Measurements from ENCODE around the gene UBA6. TPM values are rescaled to one million over a fixed set of nuclear protein-coding genes. Genes with fewer than 3 reads are reported as not detected.
A peak's percentile ranks its signal among the peaks of the same experiment; 100 is the strongest.

UBA6 gene
- total RNA-seq, 1 donor from 2014 or later, result 85.1 TPM

GRCh38 chr4:67702166-67702565 is 1.2 kb upstream of the UBA6 start:
- Mint-ChIP-seq H3K36me3 (ENCODE audit: insufficient read depth) (peaks cover 16% of the 10 kb centered on the region), H3K27ac (no peak overlapping the region), H3K4me3 (ENCODE audit: low read depth) (peak overlapping the region; percentile 73), H3K9me3 (ENCODE audit: low read depth) (peaks cover 6% of the 10 kb centered on the region), H3K27me3 (no peaks in the 10 kb centered on the region), H3K4me1 (ENCODE audit: low read depth) (peaks cover 8% of the 10 kb centered on the region)
- TF ChIP-seq CTCF (IDR thresholded peaks at IDR 0.05; ENCODE audit: unreplicated experiment), result no peak
- no peak for DNase-seq (ENCODE audit: low spot score, unreplicated experiment)

GRCh38 chr4:67701517-67701850 is 529 bp upstream of the UBA6 start:
- TF ChIP-seq CTCF (IDR thresholded peaks at IDR 0.05; ENCODE audit: unreplicated experiment), result no peak
- peaks cover 8% of the 10 kb centered on the region for H3K4me1 Mint-ChIP-seq (ENCODE audit: low read depth)
- no peaks in the 10 kb centered on the region for H3K27me3 Mint-ChIP-seq
- H3K36me3 Mint-ChIP-seq (ENCODE audit: insufficient read depth), result peaks cover 13% of the 10 kb centered on the region
- peaks cover 4% of the 10 kb centered on the region for H3K9me3 Mint-ChIP-seq (ENCODE audit: low read depth)
- peak overlapping the region; percentile 73 for H3K4me3 Mint-ChIP-seq (ENCODE audit: low read depth)
- peak overlapping the region; percentile 98 for H3K27ac Mint-ChIP-seq
- no peak for DNase-seq (ENCODE audit: low spot score, unreplicated experiment)

GRCh38 chr4:67700116-67700737 is 728 bp downstream of the UBA6 start:
- no peaks in the 10 kb centered on the region for H3K9me3 Mint-ChIP-seq (ENCODE audit: low read depth)
- DNase-seq (ENCODE audit: low spot score, unreplicated experiment), result no peak
- TF ChIP-seq CTCF (IDR thresholded peaks at IDR 0.05; ENCODE audit: unreplicated experiment), result no peak
- H3K4me1 Mint-ChIP-seq (ENCODE audit: low read depth), result peaks cover 8% of the 10 kb centered on the region
- H3K36me3 Mint-ChIP-seq (ENCODE audit: insufficient read depth), result peaks cover 14% of the 10 kb centered on the region
- no peaks in the 10 kb centered on the region for H3K27me3 Mint-ChIP-seq
- H3K4me3 Mint-ChIP-seq (ENCODE audit: low read depth), result peak overlapping the region; percentile 73
- peak overlapping the region; percentile 98 for H3K27ac Mint-ChIP-seq

GRCh38 chr4:67699603-67700002 is 1.4 kb downstream of the UBA6 start:
- DNase-seq (ENCODE audit: low spot score, unreplicated experiment), result no peak
- no peaks in the 10 kb centered on the region for H3K27me3 Mint-ChIP-seq
- peak overlapping the region; percentile 98 for H3K27ac Mint-ChIP-seq
- peaks cover 8% of the 10 kb centered on the region for H3K4me1 Mint-ChIP-seq (ENCODE audit: low read depth)
- no peak for TF ChIP-seq CTCF (IDR thresholded peaks at IDR 0.05; ENCODE audit: unreplicated experiment)
- H3K36me3 Mint-ChIP-seq (ENCODE audit: insufficient read depth), result peaks cover 13% of the 10 kb centered on the region
- peak overlapping the region; percentile 73 for H3K4me3 Mint-ChIP-seq (ENCODE audit: low read depth)
- no peaks in the 10 kb centered on the region for H3K9me3 Mint-ChIP-seq (ENCODE audit: low read depth)

- Mint-ChIP-seq H3K27me3 (no peaks in the 10 kb centered on the region), H3K9me3 (ENCODE audit: low read depth) (no peaks in the 10 kb centered on the region), H3K4me1 (ENCODE audit: low read depth) (peaks cover 8% of the 10 kb centered on the region), H3K4me3 (ENCODE audit: low read depth) (no peak overlapping the region), H3K27ac (peak overlapping the region; percentile 53), H3K36me3 (ENCODE audit: insufficient read depth) (peaks cover 15% of the 10 kb centered on the region)
- no peak for TF ChIP-seq CTCF (IDR thresholded peaks at IDR 0.05; ENCODE audit: unreplicated experiment)
- DNase-seq (ENCODE audit: low spot score, unreplicated experiment), result no peak
These were observed 2.9 kb downstream of the UBA6 start for GRCh38 chr4:67697860-67698687.
